ENCODE data around the gene USP35.

Gene USP35

GRCh38 chr11:78209478-78209877 is 20.8 kb downstream of the USP35 start:
- H3K9me3 ChIP-seq (ENCODE audit: insufficient read depth, low read length): no peaks in the 10 kb centered on the region
- no peaks in the 10 kb centered on the region for H3K79me2 ChIP-seq (ENCODE audit: insufficient read depth, low read length)
- no peak overlapping the region for H3K4me3 ChIP-seq (ENCODE audit: insufficient read depth, low read length, poor library complexity, severe bottlenecking)
- H2AFZ ChIP-seq (ENCODE audit: low read depth, low read length, severe bottlenecking): no peak overlapping the region
- no peak overlapping the region for H3K4me2 ChIP-seq (ENCODE audit: low read depth, low read length, poor library complexity, severe bottlenecking)
- H4K20me1 ChIP-seq (ENCODE audit: low read depth, low read length): no peaks in the 10 kb centered on the region
- H3K36me3 ChIP-seq (ENCODE audit: low read length): no peaks in the 10 kb centered on the region
- H3K9me2 ChIP-seq (replicated peaks; ENCODE audit: insufficient read depth, low read length): no peaks in the 10 kb centered on the region
- H3K27ac ChIP-seq (ENCODE audit: low read depth, low read length): no peak overlapping the region
- no peak overlapping the region for H3K9ac ChIP-seq (ENCODE audit: low read length)
- H3K27me3 ChIP-seq (ENCODE audit: low read length): no peaks in the 10 kb centered on the region
- TF ChIP-seq EZH2phosphoT487 (conservative IDR thresholded peaks at IDR 0.05; ENCODE audit: low read length): no peak
- no peak for TF ChIP-seq CTCF (IDR thresholded peaks at IDR 0.05; ENCODE audit: insufficient read depth, low read length, poor library complexity, severe bottlenecking)
- H3F3A ChIP-seq (ENCODE audit: insufficient read depth): no peaks in the 10 kb centered on the region

GRCh38 chr11:78210000-78210608 is 21.4 kb downstream of the USP35 start:
- Histone ChIP-seq H3K27ac (ENCODE audit: low read depth, low read length) (no peak overlapping the region), H3K9me2 (replicated peaks; ENCODE audit: insufficient read depth, low read length) (no peaks in the 10 kb centered on the region), H3K36me3 (ENCODE audit: low read length) (no peaks in the 10 kb centered on the region), H3K79me2 (ENCODE audit: insufficient read depth, low read length) (no peaks in the 10 kb centered on the region), H3K4me3 (ENCODE audit: insufficient read depth, low read length, poor library complexity, severe bottlenecking) (no peak overlapping the region), H3K9me3 (ENCODE audit: insufficient read depth, low read length) (no peaks in the 10 kb centered on the region), H4K20me1 (ENCODE audit: low read depth, low read length) (no peaks in the 10 kb centered on the region), H3K27me3 (ENCODE audit: low read length) (no peaks in the 10 kb centered on the region), H3F3A (ENCODE audit: insufficient read depth) (no peaks in the 10 kb centered on the region), H2AFZ (ENCODE audit: low read depth, low read length, severe bottlenecking) (no peak overlapping the region), H3K9ac (ENCODE audit: low read length) (no peak overlapping the region), H3K4me2 (ENCODE audit: low read depth, low read length, poor library complexity, severe bottlenecking) (no peak overlapping the region)
- TF ChIP-seq CTCF (IDR thresholded peaks at IDR 0.05; ENCODE audit: insufficient read depth, low read length, poor library complexity, severe bottlenecking) (no peak), EZH2phosphoT487 (conservative IDR thresholded peaks at IDR 0.05; ENCODE audit: low read length) (no peak)

GRCh38 chr11:78211565-78211964 is 22.8 kb downstream of the USP35 start:
- H3K9me2 ChIP-seq (replicated peaks; ENCODE audit: insufficient read depth, low read length): no peaks in the 10 kb centered on the region
- H3K9me3 ChIP-seq (ENCODE audit: insufficient read depth, low read length): no peaks in the 10 kb centered on the region
- TF ChIP-seq EZH2phosphoT487 (conservative IDR thresholded peaks at IDR 0.05; ENCODE audit: low read length): no peak
- no peak for TF ChIP-seq CTCF (IDR thresholded peaks at IDR 0.05; ENCODE audit: insufficient read depth, low read length, poor library complexity, severe bottlenecking)
- H3K9ac ChIP-seq (ENCODE audit: low read length): no peak overlapping the region
- no peak overlapping the region for H2AFZ ChIP-seq (ENCODE audit: low read depth, low read length, severe bottlenecking)
- no peak overlapping the region for H3K4me3 ChIP-seq (ENCODE audit: insufficient read depth, low read length, poor library complexity, severe bottlenecking)
- no peak overlapping the region for H3K4me2 ChIP-seq (ENCODE audit: low read depth, low read length, poor library complexity, severe bottlenecking)
- H3K27ac ChIP-seq (ENCODE audit: low read depth, low read length): no peak overlapping the region
- H3K79me2 ChIP-seq (ENCODE audit: insufficient read depth, low read length): no peaks in the 10 kb centered on the region
- H3K36me3 ChIP-seq (ENCODE audit: low read length): no peaks in the 10 kb centered on the region
- H3F3A ChIP-seq (ENCODE audit: insufficient read depth): no peaks in the 10 kb centered on the region
- H4K20me1 ChIP-seq (ENCODE audit: low read depth, low read length): no peaks in the 10 kb centered on the region
- H3K27me3 ChIP-seq (ENCODE audit: low read length): no peaks in the 10 kb centered on the region
